GM04504 (cell line): ENCODE results near the gene HIRA.

ENCODE experiments used
- DNase-seq: peaks from one replicate; pipeline ENCODE4 v3.0.0-alpha.2; 2012; ENCODE audit warnings: low read depth

HIRA gene

GRCh38 chr22:19431649-19432132 is at the start of gene HIRA:
Gene HIRA (minus strand): TSS chr22:19431733. CDS start chr22:19431476, 257 bp downstream.
- peak; percentile 39 for DNase-seq

GRCh38 chr22:19480789-19481188 is 49.3 kb upstream of the HIRA start:
- no peak for DNase-seq

- DNase-seq: no peak
Measured at GRCh38 chr22:19480173-19480568, 48.6 kb upstream of the HIRA start.

GRCh38 chr22:19479355-19480172 is 48.0 kb upstream of the HIRA start, which contains the start of gene CDC45:
Gene CDC45 (plus strand): TSS chr22:19479920. CDS start chr22:19479969, 49 bp downstream.
- DNase-seq: peak; percentile 98

- DNase-seq: peak; percentile 56
Measured at GRCh38 chr22:19478901-19479354, 47.4 kb upstream of the HIRA start, which contains the start of gene UFD1. Gene UFD1 (minus strand): TSS chr22:19479193. CDS start chr22:19479085, 108 bp downstream.

GRCh38 chr22:19478045-19478900 is 46.7 kb upstream of the HIRA start:
- DNase-seq: no peak

GRCh38 chr22:19477321-19478044 is 46.0 kb upstream of the HIRA start:
- DNase-seq: no peak

- DNase-seq: no peak
Measured at GRCh38 chr22:19476023-19476422, 44.5 kb upstream of the HIRA start.

- DNase-seq: no peak
Measured at GRCh38 chr22:19473578-19473977, 42.0 kb upstream of the HIRA start.

- DNase-seq: no peak
Measured at GRCh38 chr22:19472233-19472632, 40.7 kb upstream of the HIRA start.

GRCh38 chr22:19471572-19471971 is 40.0 kb upstream of the HIRA start:
- no peak for DNase-seq

- DNase-seq: no peak
Measured at GRCh38 chr22:19470010-19470409, 38.5 kb upstream of the HIRA start.

- no peak for DNase-seq
Measured at GRCh38 chr22:19469421-19469820, 37.9 kb upstream of the HIRA start.

- DNase-seq: no peak
Measured at GRCh38 chr22:19467912-19468311, 36.4 kb upstream of the HIRA start.

- no peak for DNase-seq
Measured at GRCh38 chr22:19466848-19467752, 35.6 kb upstream of the HIRA start.

- no peak for DNase-seq
Measured at GRCh38 chr22:19466126-19466716, 34.7 kb upstream of the HIRA start.

- DNase-seq: no peak
Measured at GRCh38 chr22:19464975-19465374, 33.4 kb upstream of the HIRA start.

- no peak for DNase-seq
Measured at GRCh38 chr22:19464546-19464945, 33.0 kb upstream of the HIRA start.

- DNase-seq: peak; percentile 52
Measured at GRCh38 chr22:19463491-19464469, 32.2 kb upstream of the HIRA start.
